Measurements from ENCODE around the gene ADRB1.

The ADRB1 gene

DNA sequence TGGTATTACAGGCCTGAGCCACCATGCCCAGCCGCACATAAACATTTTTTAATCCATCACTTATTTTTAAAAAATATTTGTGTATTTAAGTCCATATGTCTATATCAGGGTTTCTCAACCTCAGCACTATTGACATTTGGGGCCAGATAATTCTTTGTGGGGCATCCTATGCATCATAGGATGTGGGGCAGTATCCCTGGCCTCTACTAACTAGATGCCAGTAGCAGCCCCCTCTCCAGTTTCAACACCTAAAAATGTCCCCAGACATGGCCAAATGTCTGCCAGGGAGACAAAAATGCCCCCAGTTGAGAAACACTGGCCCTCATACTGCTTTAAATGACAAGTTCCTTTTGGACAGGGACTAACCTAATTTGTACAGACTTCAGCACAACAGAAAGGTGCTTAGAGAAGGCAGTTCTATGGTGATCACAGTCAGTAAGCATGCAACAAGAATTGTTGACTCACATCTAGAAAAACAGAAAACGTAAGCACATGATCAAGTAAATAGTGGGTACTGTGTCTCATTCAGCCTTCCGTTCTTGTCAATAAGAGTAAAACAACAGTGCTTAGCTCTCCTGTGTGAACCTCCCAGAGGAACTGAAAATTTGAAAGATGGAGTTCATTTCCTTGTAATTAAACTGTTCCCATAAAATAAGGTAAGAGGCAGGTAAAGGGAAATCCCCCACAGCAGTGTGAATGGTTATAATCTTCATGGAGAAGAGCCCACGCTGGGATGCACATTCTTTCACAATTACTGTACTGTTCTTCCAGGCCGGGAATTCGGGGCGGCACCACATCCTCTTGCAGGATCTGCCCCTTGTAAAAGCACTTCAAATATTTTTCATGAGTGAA, 17.3 kb upstream of the ADRB1 start:
- DNase-seq, result no peak

DNA sequence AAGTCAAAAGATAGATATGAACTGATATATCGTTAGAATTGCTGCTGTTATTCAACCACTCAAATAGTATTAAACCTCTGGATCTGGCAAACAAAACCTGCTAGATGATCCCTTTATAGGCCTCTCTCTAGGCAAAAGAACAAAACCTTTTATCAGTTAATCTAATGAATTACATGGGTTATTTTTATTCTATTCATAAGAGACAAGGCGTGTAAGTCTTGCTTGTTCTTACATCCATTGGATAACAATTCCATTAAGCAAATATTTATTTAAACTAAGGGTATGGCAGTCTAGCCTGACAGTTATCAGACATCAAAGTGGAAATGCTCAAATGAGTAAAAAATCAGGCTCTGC, 16.6 kb upstream of the ADRB1 start:
- no peak for DNase-seq

DNA sequence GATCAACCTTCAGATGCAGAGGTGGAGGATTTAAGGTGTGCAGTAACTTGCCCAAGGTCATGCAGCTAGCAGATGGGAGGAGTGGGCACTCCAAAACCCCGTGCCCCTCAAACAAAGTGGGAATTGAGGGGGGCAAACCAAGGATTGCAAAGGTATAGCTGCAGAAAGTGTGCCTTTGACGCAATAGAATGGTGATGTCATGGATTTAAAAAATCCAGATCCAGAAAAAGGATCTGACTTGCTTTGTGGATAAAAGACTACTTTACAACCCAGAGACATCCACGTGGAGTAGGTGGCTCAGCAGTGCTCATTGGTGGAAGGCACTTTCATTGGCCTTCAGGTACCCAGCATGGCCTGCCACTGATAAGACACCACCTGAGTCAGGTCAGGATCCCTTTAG, 15.7 kb upstream of the ADRB1 start:
- DNase-seq, result no peak

DNA sequence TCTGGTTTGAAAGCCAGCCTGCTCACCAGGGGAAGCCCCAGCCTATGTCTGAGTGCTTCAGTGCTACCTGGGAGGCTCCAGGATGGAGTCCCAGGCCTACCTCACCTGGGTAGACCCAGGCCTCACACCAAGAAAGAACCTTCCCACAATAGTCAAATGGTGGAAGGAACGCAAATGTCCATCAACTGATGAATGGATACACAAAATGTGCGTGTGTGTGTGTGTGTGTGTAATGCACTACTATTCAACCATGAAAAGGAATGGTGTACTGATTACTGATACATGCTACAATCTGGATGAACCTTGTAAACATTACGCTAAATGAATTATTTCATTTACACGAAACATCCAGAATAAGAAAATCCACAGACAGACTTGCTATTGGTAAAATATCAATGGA, 15.2 kb upstream of the ADRB1 start:
- no peak for DNase-seq

DNA sequence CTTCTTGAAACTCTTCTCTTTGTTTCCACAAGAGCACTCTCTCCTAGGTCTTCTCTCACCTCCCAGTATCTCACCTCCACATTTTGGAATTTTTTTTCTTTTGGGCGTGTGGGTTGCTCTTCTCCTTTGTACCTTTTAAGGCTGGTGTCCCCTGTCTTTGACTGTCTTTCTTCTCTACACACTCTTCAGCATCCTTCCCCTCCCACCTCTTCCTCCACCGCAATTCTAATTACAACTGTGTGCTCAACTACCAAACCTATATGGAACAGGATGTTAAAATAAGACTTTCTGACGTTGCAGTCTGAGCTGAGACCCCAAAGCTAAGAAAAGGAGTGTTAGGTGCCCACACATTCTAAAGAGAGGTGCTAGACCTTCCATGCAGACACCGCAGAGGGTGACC, 14.0 kb upstream of the ADRB1 start:
- DNase-seq, result no peak

DNA sequence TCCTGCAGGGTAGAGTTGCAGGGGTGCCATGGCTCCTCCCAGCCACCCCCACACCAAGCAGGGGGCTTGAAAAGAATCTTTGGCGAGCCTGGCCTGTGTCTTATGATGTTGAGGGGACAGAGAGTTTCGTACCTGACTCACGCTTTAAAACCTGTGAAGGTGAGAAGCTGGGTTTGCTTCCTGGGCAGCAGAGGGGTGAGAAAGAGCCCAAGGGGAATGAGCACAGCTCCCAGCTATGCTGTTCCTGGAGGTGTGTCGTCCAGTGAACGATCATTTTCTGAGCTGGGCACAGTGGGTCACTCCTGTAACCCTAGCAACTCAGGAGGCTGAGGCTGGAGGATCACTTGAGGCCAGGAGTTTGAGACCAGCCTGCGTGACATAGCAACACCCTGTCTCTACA, 13.5 kb upstream of the ADRB1 start:
- no peak for DNase-seq

DNA sequence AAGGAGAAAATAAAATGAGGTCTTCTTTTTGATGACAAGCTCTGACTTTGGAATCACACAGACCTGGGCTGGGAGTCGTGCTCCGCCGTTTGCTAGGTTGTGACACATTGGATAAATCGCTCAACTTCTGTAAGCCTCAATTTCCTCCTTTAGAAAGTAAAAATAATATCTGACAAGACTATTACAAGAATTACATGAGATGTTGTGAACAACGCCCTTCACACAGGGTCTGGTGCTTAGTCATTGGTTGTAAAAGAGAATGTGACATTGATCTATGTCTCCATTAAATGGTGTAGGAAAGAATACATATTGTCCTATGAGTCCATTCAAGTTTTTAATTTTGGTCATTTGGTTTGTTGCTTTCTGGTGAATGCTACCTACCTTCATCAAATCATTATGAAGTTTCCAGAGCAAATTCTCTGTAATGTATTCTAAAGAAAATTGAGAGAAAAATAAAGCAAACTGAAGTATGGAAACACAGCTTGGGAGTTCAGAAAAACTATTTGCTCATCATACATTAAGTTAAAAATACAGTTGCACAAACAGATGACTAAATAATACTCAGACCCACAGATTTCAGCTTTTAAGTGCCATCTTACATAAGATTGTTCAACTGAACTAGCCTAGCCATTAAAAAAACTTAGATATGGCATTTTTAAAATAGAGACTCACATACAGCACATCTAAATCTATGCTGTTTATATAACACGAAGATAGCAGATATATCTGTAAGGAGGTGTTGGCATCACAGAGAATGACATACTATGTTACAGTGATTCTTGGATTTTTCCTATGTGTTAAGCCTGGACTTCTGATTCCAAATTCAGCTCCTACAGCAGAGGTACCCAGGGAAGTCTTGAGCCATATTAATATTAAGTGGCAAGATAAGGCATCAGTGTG, 12.3 kb upstream of the ADRB1 start:
- no peak for DNase-seq

DNA sequence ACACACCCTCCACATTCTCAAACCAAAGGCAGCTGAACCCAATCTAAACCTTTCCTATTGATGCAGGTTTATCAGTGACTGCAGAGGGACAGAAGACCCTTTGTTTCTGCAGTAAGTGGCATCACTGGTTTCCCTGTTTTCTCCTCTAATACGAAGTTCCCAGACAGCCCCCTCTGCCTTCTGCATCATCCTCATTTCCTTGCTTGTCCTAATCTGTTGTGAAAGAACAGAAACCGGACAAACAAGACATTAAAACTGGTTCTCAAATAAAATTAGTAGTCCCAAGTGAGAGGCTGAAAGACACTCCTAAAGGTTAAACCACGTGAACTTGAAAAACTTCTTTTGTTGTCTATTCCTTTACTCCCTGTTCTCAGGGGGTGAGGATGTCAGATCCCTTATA, 10.1 kb upstream of the ADRB1 start:
- DNase-seq, result no peak

DNA sequence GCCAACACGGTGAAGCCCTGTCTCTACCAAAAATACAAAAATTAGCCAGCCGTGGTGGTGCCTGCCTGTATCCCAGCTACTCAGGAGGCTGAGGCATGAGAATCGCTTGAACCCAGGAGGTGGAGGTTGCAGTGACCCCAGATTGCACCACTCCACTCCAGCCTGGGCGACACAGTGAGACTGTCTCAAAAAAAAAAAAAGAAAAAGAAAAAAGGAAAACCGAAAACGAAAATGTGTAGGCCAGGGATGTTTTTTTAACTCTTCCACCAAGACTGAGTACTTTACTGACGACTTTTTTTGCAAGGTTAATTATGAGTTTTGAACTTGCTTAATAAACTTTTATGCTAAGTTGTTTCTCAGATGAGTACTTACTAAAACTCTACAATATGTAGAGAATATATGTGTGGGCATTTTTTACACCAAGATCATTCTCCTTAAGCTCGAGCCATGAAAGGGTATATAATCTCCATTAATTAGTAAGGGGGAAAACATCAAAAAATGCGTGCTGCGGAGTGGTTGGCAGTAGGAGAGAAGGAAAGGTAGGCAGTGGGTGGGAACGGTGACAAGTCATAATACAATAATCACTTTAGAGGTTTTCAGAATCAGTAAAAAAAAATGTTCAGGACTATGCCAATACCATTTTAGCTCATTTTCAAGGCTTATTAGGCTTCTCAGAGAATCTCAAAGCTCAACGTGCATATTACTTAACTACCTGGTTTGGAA, 8.6 kb upstream of the ADRB1 start:
- no peak for DNase-seq

DNA sequence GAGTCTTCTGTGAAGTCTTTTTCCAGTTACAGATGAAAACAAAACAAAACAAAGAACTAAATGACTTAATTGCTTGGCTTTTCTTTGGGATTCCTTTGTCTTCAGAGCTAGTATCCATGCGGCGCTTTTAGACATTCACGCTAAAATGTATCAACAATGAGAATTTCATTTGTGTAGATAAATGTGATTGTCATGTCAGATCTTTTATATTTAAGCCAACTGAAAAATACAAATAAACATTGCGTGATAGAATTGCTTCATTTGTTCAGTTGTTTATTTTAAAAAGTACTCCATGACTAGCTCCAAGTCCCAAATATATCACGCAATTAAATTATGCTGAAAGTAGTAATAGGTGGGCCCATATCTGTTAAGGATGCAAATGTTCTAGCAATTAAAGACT, 7.9 kb upstream of the ADRB1 start:
- DNase-seq, result no peak

DNA sequence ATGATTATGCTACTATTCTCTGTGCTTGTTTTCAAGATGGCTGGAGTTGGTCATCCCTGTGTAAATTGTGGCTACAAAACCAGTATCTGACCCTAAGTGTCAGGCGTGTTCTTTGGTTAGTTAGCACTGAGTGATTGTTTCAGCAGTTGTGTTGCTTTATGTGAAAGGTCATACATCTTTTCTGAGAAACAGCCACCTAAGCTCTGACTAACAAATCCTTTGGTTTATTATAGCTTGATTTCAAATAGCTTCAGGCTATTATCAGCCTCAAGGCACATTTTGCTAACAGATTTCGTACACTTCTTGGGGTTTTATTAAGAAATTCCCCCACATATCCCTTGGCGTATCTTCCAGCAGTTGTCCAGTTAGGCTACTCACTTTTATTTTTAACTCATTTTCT, 4.8 kb upstream of the ADRB1 start:
- no peak for DNase-seq

DNA sequence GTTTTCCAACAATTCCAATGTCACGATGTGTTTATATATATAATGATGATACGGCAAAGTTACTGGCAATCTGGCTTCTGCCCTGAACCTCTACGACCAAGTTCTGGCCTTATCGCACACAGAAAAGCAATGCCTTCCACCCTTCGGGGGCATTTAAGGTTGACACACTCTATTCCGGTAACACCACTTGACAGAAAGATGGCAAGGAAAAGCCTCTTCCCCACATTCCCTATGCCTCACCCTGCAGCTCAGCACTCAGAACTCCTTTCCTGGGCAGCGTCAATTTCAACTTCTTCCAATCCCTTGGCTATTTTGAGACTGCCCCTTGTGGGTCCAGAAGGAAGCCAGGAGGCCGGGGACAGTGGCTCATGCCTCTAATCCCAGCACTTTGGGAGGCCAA, 2.5 kb upstream of the ADRB1 start:
- DNase-seq, result no peak

DNA sequence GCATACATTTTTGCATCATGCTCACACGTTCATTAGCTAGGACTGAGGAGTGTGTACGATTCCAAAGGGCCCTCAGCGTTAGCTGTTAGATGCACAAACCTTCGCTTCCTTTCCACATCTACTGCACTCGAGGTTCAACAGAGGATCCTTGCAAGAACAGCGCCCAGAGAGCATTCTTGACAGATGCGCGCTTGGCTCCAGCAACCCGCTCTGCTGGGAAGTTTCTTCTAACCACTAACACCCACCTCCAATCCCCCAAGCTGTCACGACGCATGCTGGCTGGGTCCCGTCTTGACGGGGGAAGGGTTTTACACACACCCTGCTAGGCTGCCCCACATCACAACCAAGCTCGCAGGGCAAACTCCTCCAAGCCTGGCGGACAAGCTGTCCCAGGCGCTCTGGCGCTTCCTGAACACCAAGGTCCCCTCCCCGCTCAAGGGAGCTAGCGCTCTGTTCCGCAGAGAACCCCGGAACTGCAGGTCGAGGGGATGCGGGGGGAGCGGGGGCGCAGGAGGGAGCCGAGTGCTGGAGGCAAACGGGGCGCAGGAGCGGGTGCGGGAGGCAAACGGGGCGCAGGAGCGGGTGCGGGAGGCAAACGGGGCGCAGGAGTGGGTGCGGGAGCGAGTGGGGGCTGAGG, 653 bp upstream of the ADRB1 start:
- peak in 1 of 2 donors; percentile 51 for DNase-seq

DNA sequence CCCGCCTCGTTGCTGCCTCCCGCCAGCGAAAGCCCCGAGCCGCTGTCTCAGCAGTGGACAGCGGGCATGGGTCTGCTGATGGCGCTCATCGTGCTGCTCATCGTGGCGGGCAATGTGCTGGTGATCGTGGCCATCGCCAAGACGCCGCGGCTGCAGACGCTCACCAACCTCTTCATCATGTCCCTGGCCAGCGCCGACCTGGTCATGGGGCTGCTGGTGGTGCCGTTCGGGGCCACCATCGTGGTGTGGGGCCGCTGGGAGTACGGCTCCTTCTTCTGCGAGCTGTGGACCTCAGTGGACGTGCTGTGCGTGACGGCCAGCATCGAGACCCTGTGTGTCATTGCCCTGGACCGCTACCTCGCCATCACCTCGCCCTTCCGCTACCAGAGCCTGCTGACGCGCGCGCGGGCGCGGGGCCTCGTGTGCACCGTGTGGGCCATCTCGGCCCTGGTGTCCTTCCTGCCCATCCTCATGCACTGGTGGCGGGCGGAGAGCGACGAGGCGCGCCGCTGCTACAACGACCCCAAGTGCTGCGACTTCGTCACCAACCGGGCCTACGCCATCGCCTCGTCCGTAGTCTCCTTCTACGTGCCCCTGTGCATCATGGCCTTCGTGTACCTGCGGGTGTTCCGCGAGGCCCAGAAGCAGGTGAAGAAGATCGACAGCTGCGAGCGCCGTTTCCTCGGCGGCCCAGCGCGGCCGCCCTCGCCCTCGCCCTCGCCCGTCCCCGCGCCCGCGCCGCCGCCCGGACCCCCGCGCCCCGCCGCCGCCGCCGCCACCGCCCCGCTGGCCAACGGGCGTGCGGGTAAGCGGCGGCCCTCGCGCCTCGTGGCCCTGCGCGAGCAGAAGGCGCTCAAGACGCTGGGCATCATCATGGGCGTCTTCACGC, 825 bp downstream of the ADRB1 start:
- DNase-seq, result no peak

DNA sequence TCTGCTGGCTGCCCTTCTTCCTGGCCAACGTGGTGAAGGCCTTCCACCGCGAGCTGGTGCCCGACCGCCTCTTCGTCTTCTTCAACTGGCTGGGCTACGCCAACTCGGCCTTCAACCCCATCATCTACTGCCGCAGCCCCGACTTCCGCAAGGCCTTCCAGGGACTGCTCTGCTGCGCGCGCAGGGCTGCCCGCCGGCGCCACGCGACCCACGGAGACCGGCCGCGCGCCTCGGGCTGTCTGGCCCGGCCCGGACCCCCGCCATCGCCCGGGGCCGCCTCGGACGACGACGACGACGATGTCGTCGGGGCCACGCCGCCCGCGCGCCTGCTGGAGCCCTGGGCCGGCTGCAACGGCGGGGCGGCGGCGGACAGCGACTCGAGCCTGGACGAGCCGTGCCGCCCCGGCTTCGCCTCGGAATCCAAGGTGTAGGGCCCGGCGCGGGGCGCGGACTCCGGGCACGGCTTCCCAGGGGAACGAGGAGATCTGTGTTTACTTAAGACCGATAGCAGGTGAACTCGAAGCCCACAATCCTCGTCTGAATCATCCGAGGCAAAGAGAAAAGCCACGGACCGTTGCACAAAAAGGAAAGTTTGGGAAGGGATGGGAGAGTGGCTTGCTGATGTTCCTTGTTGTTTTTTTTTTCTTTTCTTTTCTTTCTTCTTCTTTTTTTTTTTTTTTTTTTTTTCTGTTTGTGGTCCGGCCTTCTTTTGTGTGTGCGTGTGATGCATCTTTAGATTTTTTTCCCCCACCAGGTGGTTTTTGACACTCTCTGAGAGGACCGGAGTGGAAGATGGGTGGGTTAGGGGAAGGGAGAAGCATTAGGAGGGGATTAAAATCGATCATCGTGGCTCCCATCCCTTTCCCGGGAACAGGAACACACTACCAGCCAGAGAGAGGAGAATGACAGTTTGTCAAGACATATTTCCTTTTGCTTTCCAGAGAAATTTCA, 1.7 kb downstream of the ADRB1 start:
- no peak for DNase-seq

DNA sequence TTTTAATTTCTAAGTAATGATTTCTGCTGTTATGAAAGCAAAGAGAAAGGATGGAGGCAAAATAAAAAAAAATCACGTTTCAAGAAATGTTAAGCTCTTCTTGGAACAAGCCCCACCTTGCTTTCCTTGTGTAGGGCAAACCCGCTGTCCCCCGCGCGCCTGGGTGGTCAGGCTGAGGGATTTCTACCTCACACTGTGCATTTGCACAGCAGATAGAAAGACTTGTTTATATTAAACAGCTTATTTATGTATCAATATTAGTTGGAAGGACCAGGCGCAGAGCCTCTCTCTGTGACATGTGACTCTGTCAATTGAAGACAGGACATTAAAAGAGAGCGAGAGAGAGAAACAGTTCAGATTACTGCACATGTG, 2.4 kb downstream of the ADRB1 start:
- DNase-seq, result no peak

DNA sequence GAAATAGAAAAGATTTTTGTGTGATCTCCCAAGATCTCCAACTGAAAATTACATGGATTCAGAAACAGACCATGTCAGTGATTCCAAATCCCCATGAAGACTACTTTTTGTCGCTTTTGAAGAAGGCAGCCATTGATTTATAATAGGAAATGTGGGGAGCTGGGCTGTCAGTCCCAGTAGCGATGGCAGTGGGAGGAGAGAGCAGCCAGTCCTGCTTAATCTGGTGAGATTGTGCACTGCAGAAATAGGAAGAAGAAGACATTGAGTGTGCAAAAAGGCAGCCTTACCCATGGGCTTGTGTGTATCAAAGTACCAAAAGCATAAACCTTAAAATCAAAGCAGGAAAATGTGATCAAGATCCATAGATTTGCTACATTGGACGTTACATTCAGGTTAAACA, 4.8 kb downstream of the ADRB1 start:
- DNase-seq, result no peak

DNA sequence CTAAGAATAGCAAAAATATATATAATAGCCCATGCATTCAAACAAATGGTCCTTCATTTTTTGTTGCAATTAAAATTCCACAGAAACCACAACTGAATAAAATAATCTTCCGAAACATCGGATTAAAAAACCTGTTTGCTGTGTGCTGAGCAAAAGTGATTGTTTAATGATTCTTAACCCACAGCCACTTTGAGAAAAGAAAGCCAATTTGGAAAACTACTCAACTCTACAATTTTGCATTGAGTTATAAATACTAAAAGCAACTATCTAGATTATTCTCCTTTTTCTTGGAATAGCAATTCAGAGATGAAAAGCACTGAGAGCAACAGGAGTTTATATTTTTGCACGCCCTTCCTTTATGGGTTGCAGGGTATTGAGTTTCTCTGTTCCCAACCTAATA, 8.0 kb downstream of the ADRB1 start:
- no peak for DNase-seq

DNA sequence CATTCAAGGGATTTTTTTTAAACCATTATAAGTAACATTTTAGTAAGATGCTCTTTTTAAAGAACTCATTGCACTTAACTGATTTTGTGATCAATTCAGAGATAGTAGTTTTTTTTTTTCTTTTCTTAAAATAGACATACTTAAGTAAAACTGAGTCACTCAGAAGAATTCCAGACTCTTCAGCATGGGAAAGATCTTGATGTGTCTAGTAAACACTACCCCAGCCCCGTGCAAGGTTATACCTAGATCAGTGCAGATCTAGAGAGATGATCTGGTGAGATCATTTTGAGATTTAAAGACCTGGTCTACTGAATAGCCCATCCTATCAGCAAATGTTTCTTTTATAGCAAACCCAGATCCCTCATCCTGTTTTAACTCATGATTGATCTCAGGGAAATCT, 8.6 kb downstream of the ADRB1 start:
- no peak for DNase-seq

DNA sequence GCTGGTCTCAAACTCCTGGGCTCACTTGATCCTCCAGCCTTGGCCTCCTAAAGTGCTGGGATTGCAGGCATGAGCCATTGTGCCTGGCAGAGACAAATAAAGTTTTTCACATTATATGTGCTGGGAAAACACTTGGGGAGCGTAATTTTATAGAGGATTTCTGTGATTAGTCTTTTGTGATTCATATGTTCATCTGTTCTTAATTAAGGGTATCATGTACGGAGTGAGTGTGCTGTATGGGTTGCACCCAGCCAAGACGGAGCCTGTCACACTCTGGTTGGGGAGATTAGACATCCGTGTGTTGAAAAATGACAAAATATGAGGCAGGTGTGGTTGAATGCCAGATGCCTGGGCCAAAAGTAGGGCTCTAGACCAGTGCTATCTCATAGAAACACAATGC, 10.3 kb downstream of the ADRB1 start:
- DNase-seq, result no peak

DNA sequence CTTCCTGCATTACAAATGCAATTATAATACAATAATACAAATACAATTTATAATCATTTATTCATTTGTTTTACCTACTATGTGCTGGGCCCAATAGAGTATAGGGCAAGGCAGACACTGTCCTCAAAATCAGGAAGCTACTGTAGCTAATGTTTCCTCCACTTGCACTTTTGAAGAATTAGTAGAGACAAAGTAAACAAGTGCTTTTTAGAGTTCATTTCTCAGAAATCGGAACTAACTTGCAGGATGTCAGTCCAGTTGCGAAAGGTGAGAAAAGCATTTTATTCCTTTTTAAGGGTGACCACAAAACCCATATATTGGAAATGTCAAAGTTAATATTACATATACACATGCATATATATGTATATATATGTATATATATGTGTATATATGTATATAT, 14.2 kb downstream of the ADRB1 start:
- no peak for DNase-seq
